Prostate gland (tissue), 2 donors: Measurements from ENCODE around the gene ARHGEF12.

Experiments
- CTCF ChIP-seq, 4 experiments: fragments of 200-600 bp in 2 of 4; fragments of 450-650 bp in 2 of 4; sonication (generic) in 2 of 4; IDR thresholded peaks; 1 replicate in 3 of 4; 2 replicates in 1 of 4; pipeline ENCODE4 v1.5.1; 2016 to 2019; ENCODE audit warnings: antibody characterized with exemption in 4 of 4, mild to moderate bottlenecking in 2 of 4, moderate library complexity in 2 of 4
- POLR2A ChIP-seq: fragments of 450-650 bp; IDR thresholded peaks from one replicate; pipeline ENCODE4 v1.6.1; 2016; ENCODE audit warnings: antibody characterized with exemption, mild to moderate bottlenecking
- POLR2AphosphoS5 ChIP-seq: sonication (generic); formaldehyde crosslinking; IDR thresholded peaks from one replicate; pipeline ENCODE4 v1.6.1; 2017; ENCODE audit warnings: antibody characterized with exemption

- no peak for TF ChIP-seq CTCF (IDR thresholded peaks at IDR 0.05)
- no peak for TF ChIP-seq POLR2AphosphoS5
- no peak for TF ChIP-seq POLR2A
These were observed 131.4 kb downstream of the ARHGEF12 start for GRCh38 chr11:120467627-120468026.
